ENCODE data around the gene PDZRN3. TPM values are rescaled to one million over a fixed set of nuclear protein-coding genes. Genes with fewer than 3 reads are reported as not detected.
"Not testable (repeated sequence)": the region's sequence is repeated elsewhere in the genome, so short reads cannot be mapped to it uniquely, and the experiment has no call there.

The PDZRN3 gene
- total RNA-seq, 2 experiments from 2014 or later: not detected

DNA sequence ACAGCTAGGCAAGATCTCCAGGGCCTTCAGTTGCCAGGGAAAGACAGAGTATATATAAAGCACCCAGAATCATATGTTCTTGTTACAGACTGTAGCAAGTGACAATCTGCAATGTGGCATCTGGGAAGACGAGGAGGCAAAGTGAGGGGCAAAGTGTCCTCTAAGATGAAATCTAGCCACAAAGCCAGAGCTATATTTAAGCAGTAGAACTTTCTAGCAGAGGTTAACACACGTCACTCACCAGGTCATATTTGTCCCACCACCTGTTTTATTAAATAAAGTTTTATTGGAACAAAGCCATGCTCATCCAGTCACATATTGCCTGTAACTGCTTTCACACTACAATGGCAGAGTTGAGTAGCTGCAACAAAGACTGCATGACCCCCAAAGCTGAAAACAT lies 51.5 kb downstream of the PDZRN3 start:
- Mint-ChIP-seq H3K4me1 (no peaks in the 10 kb centered on the region), H3K36me3 (ENCODE audit: low read depth) (no peaks in the 10 kb centered on the region), H3K27ac (no peak overlapping the region), H3K9me3 (no peaks in the 10 kb centered on the region), H3K4me3 (no peak overlapping the region), H3K27me3 (peaks cover 10% of the 10 kb centered on the region)
- POLR2A ChIA-PET: no interaction called here
- CTCF ChIA-PET: interaction anchor here (1.5 kb wide), 1 partner anchor 66 kb away, joined by 3 read pairs; no protein-coding TSS in a partner anchor
- DNase-seq: no peak

DNA sequence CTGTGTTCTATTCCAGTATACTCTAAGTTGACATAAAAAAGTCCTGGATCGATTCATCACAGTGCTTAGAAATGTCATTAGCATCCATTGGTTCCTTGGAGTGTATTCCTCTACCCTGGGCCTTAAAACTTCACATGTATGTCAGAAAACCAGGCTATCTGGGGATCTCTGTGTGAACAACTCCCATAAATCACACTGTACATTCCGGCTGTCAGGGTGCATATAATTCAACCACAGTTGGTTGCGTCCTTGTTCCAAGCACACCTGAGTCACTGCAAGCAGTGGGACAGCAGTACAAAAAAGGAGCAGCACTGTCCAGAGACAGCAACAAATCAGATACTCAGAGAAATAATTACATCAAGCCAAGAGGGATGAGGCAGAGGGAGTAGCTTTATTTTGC lies 52.4 kb downstream of the PDZRN3 start:
- Mint-ChIP-seq H3K36me3 (ENCODE audit: low read depth) (no peaks in the 10 kb centered on the region), H3K9me3 (no peaks in the 10 kb centered on the region), H3K27ac (no peak overlapping the region), H3K4me3 (no peak overlapping the region), H3K4me1 (no peaks in the 10 kb centered on the region), H3K27me3 (peaks cover 10% of the 10 kb centered on the region)
- ChIA-PET CTCF (no interaction called here), POLR2A (no interaction called here)
- DNase-seq: no peak

DNA sequence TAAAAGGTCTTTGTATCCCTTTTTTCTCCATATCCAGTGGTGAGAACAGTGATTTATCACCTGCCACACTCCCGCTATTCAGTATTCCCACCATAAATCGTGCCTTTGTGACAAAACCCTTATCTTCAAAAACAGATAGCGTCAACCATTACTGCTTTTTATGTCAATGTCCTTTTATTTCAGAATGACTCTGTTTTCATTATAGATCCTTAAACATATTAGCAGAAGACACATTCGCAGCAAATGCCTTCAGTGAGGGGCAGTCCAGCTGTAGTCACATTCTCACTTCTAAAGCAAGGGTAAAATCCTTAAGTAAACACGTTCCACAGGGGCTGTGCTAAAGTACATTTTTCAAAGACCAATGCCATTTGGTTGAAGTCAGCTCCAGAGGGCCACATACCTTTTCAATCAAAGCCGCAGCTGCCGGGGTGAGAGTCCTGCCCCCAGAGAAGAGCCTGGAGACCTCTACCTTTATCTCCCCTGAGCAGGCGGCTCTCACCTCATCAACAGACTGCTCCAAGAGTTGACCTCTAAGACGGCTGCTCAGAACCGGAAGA lies 53.4 kb downstream of the PDZRN3 start:
- H3K27me3 Mint-ChIP-seq: peaks cover 10% of the 10 kb centered on the region
- DNase-seq: no peak
- no peak overlapping the region for H3K27ac Mint-ChIP-seq
- CTCF ChIA-PET: no interaction called here
- no peak overlapping the region for H3K4me3 Mint-ChIP-seq
- POLR2A ChIA-PET: no interaction called here
- H3K36me3 Mint-ChIP-seq (ENCODE audit: low read depth): no peaks in the 10 kb centered on the region
- no peaks in the 10 kb centered on the region for H3K9me3 Mint-ChIP-seq
- H3K4me1 Mint-ChIP-seq: no peaks in the 10 kb centered on the region

DNA sequence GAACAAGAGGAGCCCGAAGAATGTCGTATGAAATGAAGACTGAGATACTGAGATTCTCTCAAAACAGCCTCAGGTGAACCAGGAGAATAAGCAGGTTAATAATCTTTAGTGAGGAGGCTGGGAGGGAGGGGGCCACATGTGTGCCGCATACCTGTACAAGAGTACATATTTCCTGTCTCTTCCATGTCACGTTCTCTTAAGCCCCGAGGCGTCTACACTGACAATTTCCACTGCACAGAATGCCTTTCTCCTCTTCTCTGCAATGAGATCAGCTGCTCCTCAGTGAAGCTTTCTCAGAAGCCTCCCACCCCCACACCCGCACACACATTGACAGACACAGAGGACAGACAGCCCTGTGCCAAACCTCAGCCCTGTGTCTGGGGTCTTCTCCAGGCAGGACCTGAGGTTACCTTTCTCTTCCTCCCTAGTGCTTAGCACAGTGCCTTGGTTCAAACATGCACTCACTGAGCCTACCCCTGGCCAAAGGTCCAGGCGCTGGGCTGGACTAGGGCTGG lies 55.4 kb downstream of the PDZRN3 start:
- ChIA-PET POLR2A (no interaction called here), CTCF (no interaction called here)
- Mint-ChIP-seq H3K27me3 (peaks cover 10% of the 10 kb centered on the region), H3K4me1 (no peaks in the 10 kb centered on the region), H3K4me3 (no peak overlapping the region), H3K9me3 (no peaks in the 10 kb centered on the region), H3K36me3 (ENCODE audit: low read depth) (no peaks in the 10 kb centered on the region), H3K27ac (no peak overlapping the region)
- DNase-seq: no peak

DNA sequence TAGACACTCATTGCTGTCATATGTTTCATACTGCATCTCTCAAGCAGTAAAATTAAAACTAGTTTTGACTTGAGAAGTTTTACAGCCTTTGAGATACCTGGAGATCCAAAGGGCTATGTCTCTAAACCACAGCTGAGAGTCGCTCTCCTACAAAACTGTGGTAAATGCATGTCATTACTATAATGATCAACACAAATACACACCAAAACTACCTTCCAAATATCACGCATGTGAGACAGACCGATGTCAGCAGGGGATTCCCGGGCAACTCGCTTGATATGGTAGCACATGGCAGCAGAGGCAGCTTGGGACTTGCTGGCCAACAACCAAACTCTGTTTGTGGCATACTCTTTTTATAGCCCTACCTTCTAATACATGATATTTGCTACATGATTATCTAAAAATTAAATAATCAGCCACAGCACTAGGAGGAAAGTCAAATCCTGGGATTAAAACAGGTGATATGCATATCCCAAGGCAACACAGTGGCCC lies 56.3 kb downstream of the PDZRN3 start:
- Mint-ChIP-seq H3K9me3 (no peaks in the 10 kb centered on the region), H3K4me1 (no peaks in the 10 kb centered on the region), H3K4me3 (no peak overlapping the region), H3K36me3 (ENCODE audit: low read depth) (no peaks in the 10 kb centered on the region), H3K27ac (no peak overlapping the region), H3K27me3 (peaks cover 10% of the 10 kb centered on the region)
- no peak for DNase-seq
- POLR2A ChIA-PET: no interaction called here
- CTCF ChIA-PET: no interaction called here

DNA sequence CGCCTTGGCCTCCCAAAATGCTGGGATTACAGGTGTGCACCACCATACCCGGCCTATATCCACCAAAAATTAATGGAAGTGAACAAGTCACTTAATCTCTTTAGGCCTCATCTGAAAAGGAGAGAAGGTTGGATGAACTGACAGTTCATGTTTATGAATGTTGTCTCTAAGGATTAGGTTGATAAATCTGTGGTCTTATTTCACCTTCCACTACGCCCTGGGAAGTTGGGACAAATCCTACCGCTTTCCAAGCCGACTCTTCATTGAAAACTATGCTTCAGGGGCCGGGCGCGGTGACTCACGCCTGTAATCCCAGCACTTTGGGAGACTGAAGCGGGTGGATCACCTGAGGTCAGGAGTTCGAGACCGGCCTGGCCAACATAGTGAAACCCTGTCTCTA lies 59.4 kb downstream of the PDZRN3 start:
- H3K36me3 Mint-ChIP-seq (ENCODE audit: low read depth); CTCF ChIA-PET; H3K4me1 Mint-ChIP-seq; H3K27me3 Mint-ChIP-seq; H3K4me3 Mint-ChIP-seq; H3K9me3 Mint-ChIP-seq; DNase-seq; POLR2A ChIA-PET; H3K27ac Mint-ChIP-seq: not testable (repeated sequence)

DNA sequence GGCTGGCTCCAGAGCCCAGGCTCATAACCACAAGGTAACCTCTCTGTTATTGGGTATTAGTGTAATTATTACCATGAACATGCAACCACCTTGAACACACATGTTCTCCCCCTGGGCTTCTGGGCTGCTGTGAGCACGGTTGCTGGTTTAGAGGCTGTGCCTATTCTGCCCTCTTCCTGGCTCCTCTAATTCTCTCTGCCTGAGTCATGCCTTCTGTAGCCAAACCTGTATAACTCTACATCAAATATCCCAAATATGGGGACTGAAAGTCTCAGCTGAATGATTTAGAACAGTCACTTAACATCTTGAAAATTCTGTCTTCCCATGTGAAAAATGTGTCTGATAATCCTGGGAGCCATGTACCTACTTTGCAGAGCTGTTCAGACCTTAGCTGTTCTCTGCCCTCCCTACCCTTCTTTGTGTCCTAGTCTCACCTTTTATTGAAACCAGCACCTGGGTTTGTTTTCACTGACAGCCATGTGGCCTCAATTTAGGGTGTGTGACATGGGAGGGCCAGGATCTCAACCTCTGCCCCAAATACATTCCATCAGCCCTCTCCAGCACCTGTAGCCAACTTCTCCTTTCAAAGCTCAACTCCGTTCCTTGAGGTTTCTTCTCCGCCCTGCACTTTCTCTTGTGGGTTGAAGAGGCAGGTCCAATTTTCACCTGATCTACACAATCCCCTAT lies 60.7 kb downstream of the PDZRN3 start:
- no peaks in the 10 kb centered on the region for H3K36me3 Mint-ChIP-seq (ENCODE audit: low read depth)
- no peak overlapping the region for H3K27ac Mint-ChIP-seq
- ChIA-PET CTCF (no interaction called here), POLR2A (no interaction called here)
- H3K4me1 Mint-ChIP-seq: no peaks in the 10 kb centered on the region
- no peaks in the 10 kb centered on the region for H3K9me3 Mint-ChIP-seq
- no peak for DNase-seq
- no peak overlapping the region for H3K4me3 Mint-ChIP-seq
- H3K27me3 Mint-ChIP-seq: no peaks in the 10 kb centered on the region

DNA sequence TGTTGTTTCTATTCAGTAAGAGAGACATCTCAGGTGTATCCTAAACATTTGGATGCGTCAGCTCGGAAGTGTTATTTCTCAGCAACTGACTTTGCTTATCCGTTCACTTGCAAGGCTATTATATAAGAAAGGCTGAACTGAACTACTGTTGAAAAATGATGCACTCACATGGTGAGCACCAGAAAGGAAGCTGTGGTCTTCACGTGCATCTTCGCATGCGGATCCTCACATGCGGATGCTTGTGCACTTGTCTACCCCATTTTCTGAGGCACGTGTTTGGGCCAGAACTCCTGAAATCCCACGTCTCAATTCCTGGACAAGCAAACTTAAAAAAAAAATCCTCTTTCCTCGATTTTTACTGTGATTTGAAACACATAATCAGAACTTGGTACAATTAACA lies 63.2 kb downstream of the PDZRN3 start:
- H3K36me3 Mint-ChIP-seq (ENCODE audit: low read depth): no peaks in the 10 kb centered on the region
- H3K27me3 Mint-ChIP-seq: no peaks in the 10 kb centered on the region
- no peak overlapping the region for H3K27ac Mint-ChIP-seq
- no peak overlapping the region for H3K4me3 Mint-ChIP-seq
- no peak for DNase-seq
- H3K4me1 Mint-ChIP-seq: no peaks in the 10 kb centered on the region
- no peaks in the 10 kb centered on the region for H3K9me3 Mint-ChIP-seq
- POLR2A ChIA-PET: no interaction called here
- CTCF ChIA-PET: no interaction called here

DNA sequence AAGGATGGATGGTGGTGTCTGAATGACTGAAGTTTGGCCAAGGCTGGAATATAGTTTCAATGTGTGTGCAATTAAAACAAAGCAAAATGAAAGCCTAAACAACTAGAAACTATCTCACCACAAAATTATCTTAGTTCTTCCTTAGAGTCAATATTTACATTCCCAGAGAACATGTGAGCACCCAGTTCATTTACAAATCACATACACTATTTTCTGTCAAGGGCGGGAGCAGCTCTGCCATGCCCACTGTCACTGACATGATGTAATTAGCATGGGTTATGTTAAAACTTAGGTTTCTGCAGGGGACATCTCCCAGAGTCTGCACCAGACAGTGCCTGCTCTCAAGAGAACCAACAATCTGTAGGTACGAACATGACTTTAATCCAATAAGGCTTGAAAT lies 65.0 kb downstream of the PDZRN3 start:
- no peaks in the 10 kb centered on the region for H3K9me3 Mint-ChIP-seq
- H3K4me3 Mint-ChIP-seq: no peak overlapping the region
- H3K27ac Mint-ChIP-seq: no peak overlapping the region
- no peaks in the 10 kb centered on the region for H3K27me3 Mint-ChIP-seq
- ChIA-PET CTCF (no interaction called here), POLR2A (no interaction called here)
- no peaks in the 10 kb centered on the region for H3K36me3 Mint-ChIP-seq (ENCODE audit: low read depth)
- no peak for DNase-seq
- H3K4me1 Mint-ChIP-seq: no peaks in the 10 kb centered on the region

DNA sequence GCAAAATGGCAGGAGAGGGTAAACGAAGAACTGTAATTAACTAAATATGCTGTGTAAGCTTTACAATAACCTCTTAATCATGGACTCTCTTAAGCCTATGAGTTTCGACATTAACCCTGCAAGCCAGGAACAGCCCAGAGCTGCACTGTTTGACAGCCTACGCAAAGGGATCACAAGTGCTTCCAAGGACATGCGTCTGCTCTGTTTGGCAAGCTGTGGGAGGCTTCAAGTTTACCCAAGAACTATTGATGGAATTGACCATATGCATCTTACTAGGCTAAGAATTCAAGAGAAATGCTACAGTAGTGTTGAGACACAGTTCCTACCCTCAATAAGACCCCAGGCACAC lies 66.0 kb downstream of the PDZRN3 start:
- DNase-seq: no peak
- no peaks in the 10 kb centered on the region for H3K9me3 Mint-ChIP-seq
- H3K36me3 Mint-ChIP-seq (ENCODE audit: low read depth): no peaks in the 10 kb centered on the region
- H3K4me1 Mint-ChIP-seq: no peaks in the 10 kb centered on the region
- no peak overlapping the region for H3K27ac Mint-ChIP-seq
- CTCF ChIA-PET: no interaction called here
- H3K4me3 Mint-ChIP-seq: no peak overlapping the region
- no peaks in the 10 kb centered on the region for H3K27me3 Mint-ChIP-seq
- POLR2A ChIA-PET: no interaction called here

DNA sequence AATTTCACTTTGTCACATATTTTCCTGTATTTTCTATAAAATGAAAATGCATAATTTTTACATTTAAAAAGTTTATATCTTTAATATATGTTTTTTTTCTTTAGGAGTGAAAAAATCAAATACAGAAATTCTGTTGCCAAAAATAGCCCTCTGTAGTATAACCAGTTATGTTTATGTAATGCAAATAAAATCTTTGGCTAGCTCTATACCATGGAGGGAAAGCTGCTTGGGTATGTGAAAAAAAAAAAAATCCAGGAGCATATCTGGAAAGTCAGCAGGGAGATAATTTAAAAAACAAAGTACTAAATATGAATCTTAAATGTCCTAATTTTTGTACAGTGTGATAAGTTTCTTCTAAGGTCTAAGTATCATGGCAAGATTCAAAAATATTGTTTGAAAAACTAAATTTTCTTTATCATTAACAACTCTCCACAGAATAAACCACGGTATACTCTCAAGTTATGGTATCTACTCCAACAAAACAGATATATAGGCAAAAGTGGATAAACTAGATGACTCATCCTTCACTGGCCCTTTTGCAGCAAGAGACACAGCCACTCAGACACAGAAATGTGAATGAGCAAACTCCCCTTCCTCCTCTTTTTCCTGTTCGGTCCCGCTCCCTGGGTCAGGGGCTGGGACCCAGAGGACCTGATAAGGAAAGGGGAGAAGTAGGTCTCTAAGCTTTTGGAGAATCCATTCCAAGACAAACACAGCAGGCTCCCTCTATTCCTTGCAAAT lies 66.6 kb downstream of the PDZRN3 start:
- H3K27ac Mint-ChIP-seq: no peak overlapping the region
- no peaks in the 10 kb centered on the region for H3K4me1 Mint-ChIP-seq
- ChIA-PET CTCF (no interaction called here), POLR2A (no interaction called here)
- H3K27me3 Mint-ChIP-seq: no peaks in the 10 kb centered on the region
- no peak overlapping the region for H3K4me3 Mint-ChIP-seq
- no peaks in the 10 kb centered on the region for H3K36me3 Mint-ChIP-seq (ENCODE audit: low read depth)
- DNase-seq: no peak
- H3K9me3 Mint-ChIP-seq: no peaks in the 10 kb centered on the region

DNA sequence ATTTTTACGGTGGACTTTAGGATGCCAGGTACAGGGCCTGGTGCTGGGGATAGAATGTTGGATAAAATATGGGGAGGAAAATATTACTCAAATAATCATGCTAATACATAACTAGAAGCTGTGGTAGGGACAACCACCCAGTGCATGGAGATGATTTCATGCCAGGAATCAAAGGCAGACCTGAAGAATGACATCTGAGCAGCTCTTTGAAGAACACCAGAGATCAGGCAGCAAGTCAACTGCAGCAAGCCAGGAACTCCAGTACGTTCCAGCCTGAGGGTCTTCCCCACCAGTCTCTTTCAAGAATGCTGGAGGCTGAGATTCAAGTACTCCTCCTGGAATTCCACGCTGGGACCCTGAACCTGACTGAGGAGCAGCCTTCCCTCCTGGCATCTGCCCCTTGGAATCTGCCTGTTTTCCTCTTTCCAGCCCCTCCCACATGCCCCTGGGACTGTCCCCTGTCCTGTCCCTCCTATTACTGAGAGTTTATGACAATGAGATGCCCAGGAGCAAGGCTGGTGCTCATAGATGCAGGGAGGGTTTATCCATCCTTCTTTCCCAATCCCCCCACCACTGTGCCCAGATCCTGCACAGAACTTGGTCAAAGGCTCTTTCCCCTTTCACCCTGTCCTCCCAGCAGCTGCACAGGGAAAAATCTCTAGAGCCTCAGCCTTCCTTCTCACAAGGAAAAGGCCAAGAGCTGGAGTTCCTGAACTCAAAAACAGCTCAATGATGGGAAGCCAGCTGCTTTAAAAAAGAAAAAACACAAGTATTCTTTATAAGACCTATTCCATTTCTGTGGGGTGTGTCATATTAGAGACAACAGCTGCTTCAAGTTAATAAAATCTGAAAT lies 68.0 kb downstream of the PDZRN3 start:
- no peaks in the 10 kb centered on the region for H3K9me3 Mint-ChIP-seq
- no peak overlapping the region for H3K4me3 Mint-ChIP-seq
- no peaks in the 10 kb centered on the region for H3K27me3 Mint-ChIP-seq
- no peak for DNase-seq
- H3K36me3 Mint-ChIP-seq (ENCODE audit: low read depth): no peaks in the 10 kb centered on the region
- H3K4me1 Mint-ChIP-seq: no peaks in the 10 kb centered on the region
- no peak overlapping the region for H3K27ac Mint-ChIP-seq
- CTCF ChIA-PET: no interaction called here
- POLR2A ChIA-PET: no interaction called here

DNA sequence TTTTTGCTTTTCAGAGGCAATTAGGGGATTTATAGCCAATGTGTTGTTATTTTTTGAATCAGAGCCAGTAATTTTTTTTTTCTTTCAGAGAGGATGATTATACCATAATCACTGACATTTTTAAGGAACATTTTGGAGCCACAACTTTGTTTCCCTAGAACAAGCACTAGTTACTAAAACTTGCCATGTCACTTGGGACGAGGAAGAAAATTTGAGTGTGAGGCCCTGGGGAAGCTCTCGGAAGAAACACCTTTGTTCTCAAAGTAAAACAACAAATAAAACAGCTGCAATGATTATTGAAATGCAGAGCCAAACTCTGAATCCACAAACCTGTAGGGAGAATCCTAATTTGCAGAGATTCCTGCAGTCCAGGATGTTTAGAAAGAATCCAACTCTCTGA lies 69.7 kb downstream of the PDZRN3 start:
- CTCF ChIA-PET: no interaction called here
- no peaks in the 10 kb centered on the region for H3K27me3 Mint-ChIP-seq
- H3K4me1 Mint-ChIP-seq: no peaks in the 10 kb centered on the region
- POLR2A ChIA-PET: no interaction called here
- no peaks in the 10 kb centered on the region for H3K36me3 Mint-ChIP-seq (ENCODE audit: low read depth)
- H3K9me3 Mint-ChIP-seq: no peaks in the 10 kb centered on the region
- no peak overlapping the region for H3K4me3 Mint-ChIP-seq
- no peak for DNase-seq
- H3K27ac Mint-ChIP-seq: no peak overlapping the region

All from activated CD4-positive, alpha-beta memory T cell treated with anti-CD3 and anti-CD28 coated beads, Interleukin-2, amount 10 ng/mL, durations not matched to agents 7 days and 5 days (primary cell).